GM06990 (cell line): ENCODE measurements around the gene DIO3.

Source experiments
- DNase-seq: peaks from one replicate; pipeline ENCODE4 v3.0.0-alpha.2; 2011; ENCODE audit not compliant: insufficient read length; ENCODE audit errors: extremely low read depth
- H3K27me3 ChIP-seq: replicated peaks from 2 replicates; pipeline ENCODE4 v1.6.0; 2011; ENCODE audit warnings: low read length; ENCODE audit not compliant: control insufficient read depth, insufficient read depth
- H3K36me3 ChIP-seq: 2 replicates; pipeline ENCODE4 v1.5.1; 2011; ENCODE audit warnings: low read length; ENCODE audit not compliant: control insufficient read depth, insufficient read depth
- H3K4me3 ChIP-seq: replicated peaks from 2 replicates; pipeline ENCODE4 v1.5.1; 2011; ENCODE audit warnings: low read depth, mild to moderate bottlenecking, control low read depth, low read length
- CTCF ChIP-seq: IDR thresholded peaks from 2 replicates; pipeline ENCODE4 v1.5.1; 2011; ENCODE audit warnings: low read length, control low read depth, mild to moderate bottlenecking, inconsistent platforms; ENCODE audit not compliant: insufficient read depth, poor library complexity, severe bottlenecking

DIO3 gene

DNA sequence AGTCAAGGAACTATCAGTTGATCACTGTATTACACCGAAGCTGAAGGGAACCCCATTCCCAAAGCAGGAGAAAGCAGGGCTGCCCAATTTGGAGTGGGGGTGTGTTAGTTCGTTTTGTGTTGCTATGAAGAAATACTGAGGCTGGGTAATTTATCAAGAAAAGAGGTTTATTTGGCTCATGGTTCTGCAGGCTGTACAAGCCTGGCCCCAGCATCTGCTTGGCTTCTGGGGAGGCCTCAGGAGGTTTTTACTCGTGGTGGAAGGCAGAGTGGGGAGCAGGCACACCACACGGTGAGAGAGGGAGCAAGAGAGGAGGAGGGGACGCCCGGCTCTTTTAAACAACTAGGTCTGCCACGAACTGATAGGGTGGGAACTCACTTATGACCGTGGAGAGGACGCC lies 16.7 kb upstream of the DIO3 start:
- Histone ChIP-seq H3K4me3 (no peak overlapping the region), H3K27me3 (no peaks in the 10 kb centered on the region), H3K36me3 (no peaks in the 10 kb centered on the region)
- no peak for TF ChIP-seq CTCF
- DNase-seq = no peak

- DNase-seq = no peak
These were observed 14.6 kb upstream of the DIO3 start for GRCh38 chr14:101546706-101547105.

GRCh38 chr14:101547107-101547738 lies 14.1 kb upstream of the DIO3 start:
- Histone ChIP-seq H3K27me3 (no peaks in the 10 kb centered on the region), H3K36me3 (no peaks in the 10 kb centered on the region), H3K4me3 (no peak overlapping the region)
- DNase-seq = no peak
- no peak for TF ChIP-seq CTCF

More at GRCh38 chr14:101546706-101547105, 14.6 kb upstream of the DIO3 start:
- Histone ChIP-seq H3K4me3 (no peak overlapping the region), H3K27me3 (no peaks in the 10 kb centered on the region), H3K36me3 (no peaks in the 10 kb centered on the region)
- no peak for TF ChIP-seq CTCF

- H3K4me3 ChIP-seq = no peak overlapping the region
- no peaks in the 10 kb centered on the region for H3K36me3 ChIP-seq
- DNase-seq = no peak
- H3K27me3 ChIP-seq = no peaks in the 10 kb centered on the region
- TF ChIP-seq CTCF = no peak
These were observed 13.2 kb upstream of the DIO3 start for GRCh38 chr14:101547961-101548669.

DNA sequence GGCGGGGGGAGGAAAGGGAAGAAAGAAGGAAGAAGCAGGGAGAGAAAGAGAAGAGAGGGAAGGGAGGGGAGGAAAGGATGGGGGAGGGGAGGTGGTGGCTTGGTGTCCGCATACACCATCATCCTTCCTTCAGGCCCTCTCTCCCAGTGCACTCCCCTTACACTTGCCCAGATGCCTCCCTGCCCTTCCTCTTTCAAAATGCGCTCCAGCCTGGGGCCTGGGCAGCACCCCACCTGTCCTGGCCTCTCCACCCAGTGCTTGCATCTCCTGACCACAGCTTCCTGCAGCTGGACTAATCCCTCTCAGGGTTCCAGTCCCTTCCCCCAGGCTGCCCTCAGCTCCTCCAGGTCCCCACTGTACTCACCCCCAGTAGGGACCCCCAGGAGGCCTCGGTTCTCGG lies 12.6 kb upstream of the DIO3 start:
- no peak overlapping the region for H3K4me3 ChIP-seq
- no peaks in the 10 kb centered on the region for H3K27me3 ChIP-seq
- no peak for DNase-seq
- no peaks in the 10 kb centered on the region for H3K36me3 ChIP-seq
- TF ChIP-seq CTCF = no peak
